ENCODE results near the gene NPR2.

DNA sequence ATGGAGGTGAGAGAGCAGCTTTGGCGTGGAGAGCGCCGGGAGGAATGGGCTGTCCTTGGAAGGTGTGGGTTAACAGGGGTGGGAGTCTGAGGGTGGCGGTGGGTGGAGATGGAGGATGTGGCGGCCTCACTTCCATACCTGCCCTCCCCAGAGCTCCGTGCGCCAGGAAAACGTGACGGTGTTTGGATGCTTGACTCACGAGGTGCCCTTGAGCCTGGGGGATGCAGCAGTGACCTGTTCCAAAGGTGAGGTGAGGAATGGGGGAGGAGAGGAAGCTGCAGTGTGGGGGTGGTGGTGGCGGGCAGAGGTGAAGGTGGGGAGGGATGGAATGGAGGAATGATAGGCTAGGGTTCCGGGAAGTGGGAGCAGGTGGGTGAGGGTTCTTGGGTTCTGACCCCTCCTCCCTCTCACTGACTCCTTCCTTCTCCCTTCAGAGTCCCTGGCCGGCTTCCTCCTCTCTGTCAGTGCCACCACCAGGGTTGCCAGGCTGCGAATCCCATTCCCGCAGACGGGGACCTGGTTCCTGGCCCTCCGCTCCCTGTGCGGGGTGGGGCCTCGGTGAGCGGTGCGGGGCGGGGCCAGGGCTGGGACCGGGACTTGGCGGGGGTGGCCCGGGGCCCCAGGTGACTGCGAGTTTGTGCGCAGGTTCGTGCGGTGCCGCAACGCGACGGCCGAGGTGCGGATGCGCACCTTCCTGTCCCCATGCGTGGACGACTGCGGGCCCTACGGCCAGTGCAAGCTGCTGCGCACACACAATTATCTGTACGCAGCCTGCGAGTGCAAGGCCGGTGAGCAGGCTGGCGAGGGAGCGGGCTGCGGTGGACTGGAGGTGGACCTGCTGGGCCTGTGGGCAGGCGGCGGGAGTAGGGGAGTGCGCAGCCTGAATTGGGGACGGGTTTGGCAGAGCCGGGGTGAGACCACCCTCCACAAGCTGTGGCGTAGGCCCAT lies 54.7 kb downstream of the NPR2 start:
- TF ChIP-seq, protein P1, sequence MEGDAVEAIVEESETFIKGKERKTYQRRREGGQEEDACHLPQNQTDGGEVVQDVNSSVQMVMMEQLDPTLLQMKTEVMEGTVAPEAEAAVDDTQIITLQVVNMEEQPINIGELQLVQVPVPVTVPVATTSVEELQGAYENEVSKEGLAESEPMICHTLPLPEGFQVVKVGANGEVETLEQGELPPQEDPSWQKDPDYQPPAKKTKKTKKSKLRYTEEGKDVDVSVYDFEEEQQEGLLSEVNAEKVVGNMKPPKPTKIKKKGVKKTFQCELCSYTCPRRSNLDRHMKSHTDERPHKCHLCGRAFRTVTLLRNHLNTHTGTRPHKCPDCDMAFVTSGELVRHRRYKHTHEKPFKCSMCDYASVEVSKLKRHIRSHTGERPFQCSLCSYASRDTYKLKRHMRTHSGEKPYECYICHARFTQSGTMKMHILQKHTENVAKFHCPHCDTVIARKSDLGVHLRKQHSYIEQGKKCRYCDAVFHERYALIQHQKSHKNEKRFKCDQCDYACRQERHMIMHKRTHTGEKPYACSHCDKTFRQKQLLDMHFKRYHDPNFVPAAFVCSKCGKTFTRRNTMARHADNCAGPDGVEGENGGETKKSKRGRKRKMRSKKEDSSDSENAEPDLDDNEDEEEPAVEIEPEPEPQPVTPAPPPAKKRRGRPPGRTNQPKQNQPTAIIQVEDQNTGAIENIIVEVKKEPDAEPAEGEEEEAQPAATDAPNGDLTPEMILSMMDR (IDR thresholded peaks at IDR 0.05; ENCODE audit: low read depth, low read length), result no peak
- TF ChIP-seq EZH2phosphoT487 (IDR thresholded peaks at IDR 0.05; ENCODE audit: low read depth), result no peak

All from OCI-LY3 (cell line).